HK-2 (cell line): Measurements from ENCODE around the gene PNPO.

Experiments used
- DNase-seq: peaks from one replicate; pipeline ENCODE4 v3.0.0-alpha.2; 2018; ENCODE audit not compliant: unreplicated experiment

The PNPO gene

GRCh38 chr17:47941246-47942095 is at the start of gene PNPO:
PNPO (plus strand) TSS chr17:47941571; CDS start chr17:47941676, 105 bp downstream.
- DNase-seq: peak; percentile 96

DNA sequence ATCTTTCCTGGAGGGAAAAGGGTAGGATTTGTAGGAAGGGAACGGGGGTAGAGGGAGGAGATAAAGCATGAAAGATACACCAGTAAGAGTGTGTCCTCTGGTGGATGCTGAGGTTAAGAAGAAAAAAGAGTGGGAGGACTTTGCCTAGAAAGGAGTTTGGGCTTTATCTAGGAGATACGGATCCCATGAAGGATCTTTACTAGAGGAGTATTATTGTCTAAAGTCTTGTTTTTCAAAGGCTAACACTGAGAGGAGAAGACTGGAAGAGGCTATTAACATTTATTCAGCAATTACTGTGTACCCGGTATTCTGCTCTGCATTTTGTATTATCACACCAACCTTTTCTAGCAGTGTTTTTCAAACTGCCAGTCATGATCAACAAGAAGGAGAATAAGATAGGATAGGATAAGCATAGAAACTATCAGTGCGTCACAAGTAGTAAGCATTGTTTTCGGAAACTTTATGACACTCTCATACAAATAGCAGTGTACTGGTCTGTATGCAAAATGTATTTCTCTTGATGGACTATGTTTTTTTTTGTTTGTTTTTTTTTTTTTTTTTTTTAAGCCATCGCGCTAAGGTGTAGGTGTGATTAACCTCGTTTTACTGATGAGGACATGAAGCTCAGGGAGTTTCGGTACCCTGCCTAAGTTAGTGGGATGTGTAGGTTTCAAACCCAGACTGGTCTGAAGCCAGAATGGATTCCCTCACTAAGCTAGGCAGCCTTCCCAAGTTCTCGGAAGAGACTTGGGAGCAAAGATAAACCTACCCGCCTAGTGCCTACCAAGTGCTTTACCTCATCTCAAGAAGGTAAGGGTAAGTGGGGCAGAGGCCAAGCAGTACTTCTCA is 46.6 kb upstream of the PNPO start:
- no peak for DNase-seq

DNA sequence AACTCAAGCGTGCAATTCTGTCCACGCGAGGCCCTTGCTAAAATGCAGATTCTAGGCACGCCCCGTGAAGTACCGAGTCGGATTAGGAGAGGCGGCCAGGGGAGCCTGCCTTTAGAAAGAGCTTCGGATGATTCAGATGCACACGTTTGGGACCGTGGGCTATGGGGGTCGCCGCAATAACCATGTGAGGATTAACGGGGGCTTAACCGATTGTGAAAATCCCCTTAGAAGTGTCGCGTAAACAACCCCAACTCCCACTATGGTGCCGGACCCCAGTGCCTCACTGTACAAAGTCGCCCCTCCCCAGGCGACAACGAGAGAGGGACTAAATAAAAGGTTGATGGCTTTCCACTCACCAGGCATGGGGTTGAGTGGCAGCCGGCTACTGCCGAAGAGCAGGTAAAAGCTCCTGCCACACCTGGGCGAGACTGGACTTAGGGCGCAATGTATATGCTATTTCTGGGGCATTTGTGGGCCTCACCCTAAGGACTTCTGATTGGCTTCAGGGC is 46.0 kb upstream of the PNPO start:
- DNase-seq: no peak

GRCh38 chr17:47895856-47896671 is 45.3 kb upstream of the PNPO start, which contains the start of gene SP2:
SP2 (plus strand) TSS chr17:47896236; CDS start chr17:47896287, 51 bp downstream.
- peak; percentile 100 for DNase-seq

- no peak for DNase-seq
Observed at GRCh38 chr17:47896672-47897490, 44.5 kb upstream of the PNPO start.

DNA sequence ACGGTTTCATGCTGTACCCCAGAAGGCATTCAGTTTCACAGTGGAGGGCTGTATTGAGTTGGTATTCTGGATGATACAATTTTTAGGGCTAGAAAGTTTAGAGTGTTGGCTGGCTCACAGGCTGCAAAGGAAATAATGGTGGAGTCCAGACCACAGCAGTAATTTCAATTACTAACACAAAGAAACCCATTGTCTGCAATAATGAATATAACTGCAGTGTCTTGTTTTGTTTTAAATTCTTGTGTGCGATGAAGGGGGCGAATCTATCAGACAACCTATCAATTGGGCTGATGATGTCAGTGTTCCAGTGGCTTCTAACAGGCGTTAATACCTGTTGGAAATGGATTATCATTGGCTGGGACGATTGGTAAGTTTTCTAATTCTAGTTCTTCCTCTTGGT is 43.8 kb upstream of the PNPO start:
- no peak for DNase-seq

- DNase-seq: no peak
Observed at GRCh38 chr17:47898241-47898640, 43.1 kb upstream of the PNPO start.

GRCh38 chr17:47899643-47900042 is 41.7 kb upstream of the PNPO start:
- DNase-seq: no peak

DNA sequence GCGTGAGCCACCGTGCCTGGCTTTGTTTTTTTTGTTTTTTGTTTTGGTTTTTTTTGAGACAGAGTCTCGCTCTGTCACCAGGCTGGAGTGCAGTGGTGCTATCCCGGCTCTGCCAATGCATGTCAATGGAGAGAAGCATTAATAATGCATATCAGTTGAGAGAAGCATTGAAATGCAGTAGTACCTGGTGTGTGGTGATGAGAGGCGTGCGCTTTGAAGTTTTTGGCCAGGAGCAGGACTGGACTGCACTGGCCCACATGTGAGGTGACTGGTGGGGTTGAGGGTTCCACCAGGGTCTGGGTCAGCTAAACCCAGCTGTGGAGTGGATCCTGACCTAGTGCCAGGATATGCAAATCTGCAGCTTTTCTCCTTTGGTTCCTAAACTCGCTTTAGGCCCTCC is 39.9 kb upstream of the PNPO start:
- DNase-seq: no peak

DNA sequence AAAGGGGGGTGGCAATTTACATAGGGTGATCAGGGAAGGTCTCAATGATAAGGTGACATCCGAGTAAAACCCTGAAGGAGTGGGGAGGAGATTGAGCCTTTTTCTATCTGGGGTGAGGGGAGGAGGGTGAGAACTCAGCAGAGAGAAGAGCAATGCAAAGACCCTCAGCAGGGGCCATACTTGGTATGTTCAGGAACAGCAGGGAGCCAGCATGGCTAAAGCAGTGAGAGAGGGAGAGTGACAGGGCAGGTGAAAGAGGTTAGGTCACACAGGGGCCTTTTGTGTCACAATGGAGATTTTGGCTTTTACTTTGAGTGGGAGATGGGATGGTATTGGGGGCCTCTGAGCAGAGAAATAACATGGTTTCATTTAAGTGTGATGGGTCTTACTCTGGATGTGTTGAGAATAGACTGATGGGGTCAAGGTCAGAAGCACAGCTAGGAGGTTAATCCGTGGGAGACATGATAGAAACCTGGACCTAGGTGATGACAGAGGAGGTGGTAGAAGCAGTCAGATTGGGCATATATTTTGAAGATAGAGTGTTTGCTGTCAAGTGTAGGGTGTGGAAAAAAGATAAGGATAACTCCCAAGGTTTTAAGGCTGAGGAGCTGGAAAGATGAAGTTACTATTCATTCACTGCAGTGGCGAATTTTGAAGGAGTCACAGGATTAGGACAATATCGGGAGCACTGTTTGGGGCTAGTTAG is 39.2 kb upstream of the PNPO start:
- no peak for DNase-seq

DNA sequence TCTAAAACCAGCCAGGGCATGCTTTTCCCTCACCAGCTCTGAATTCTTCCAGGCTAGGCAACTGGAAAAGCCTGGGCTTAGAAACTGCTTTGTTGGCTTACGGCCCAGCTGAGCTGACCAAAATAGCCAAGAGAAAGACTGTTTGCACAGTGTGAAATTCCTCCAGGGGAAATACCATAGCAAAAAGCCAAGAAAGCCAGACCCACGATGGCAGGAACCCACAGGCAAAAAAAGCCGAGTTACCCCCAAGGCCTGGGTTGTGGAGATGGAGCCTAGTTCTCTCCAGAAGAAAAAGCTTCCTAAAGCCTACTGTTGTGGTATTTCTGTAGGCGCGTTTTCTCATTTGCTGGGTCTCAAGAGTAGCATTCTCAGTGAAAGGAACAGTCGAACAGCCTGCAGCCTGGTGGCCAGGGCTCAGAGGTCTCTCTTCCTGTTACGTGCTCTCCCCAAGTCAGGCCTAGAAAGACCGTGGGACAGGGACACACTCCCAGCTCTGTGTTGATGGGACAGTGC is 36.1 kb upstream of the PNPO start:
- DNase-seq: no peak

- no peak for DNase-seq
Observed at GRCh38 chr17:47906443-47906842, 34.9 kb upstream of the PNPO start.

DNA sequence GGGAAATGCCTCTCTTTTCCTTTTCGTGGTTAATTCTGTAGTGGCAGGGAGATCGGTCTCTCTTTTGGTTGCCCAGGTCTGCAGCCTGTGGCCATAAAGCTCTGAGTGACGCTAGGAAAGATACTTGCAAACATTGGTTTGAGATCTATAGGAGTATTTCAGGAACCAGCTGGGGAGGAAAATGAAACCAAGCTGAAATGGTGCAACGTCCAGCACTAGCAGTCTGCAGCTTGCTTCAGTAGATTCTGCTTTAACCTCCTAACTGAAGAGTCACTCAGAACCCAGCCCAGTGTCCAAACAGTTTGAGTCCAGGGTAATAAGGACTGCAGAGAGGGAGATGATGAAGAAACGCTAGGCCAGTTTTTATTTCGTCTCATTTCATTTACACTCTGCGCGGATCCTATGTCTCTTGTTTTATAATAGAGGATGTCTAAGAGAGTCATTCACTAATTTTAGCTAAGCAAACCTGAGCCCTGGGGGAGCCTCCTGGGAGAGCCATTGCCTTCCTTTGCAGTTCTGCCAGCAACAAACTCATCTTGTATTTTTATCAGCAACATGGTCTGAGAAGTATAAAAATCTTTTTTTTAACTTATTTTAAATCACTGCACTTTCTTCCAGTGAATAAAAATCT is 33.3 kb upstream of the PNPO start:
- no peak for DNase-seq

GRCh38 chr17:47913050-47913449 is 28.3 kb upstream of the PNPO start:
- no peak for DNase-seq

DNA sequence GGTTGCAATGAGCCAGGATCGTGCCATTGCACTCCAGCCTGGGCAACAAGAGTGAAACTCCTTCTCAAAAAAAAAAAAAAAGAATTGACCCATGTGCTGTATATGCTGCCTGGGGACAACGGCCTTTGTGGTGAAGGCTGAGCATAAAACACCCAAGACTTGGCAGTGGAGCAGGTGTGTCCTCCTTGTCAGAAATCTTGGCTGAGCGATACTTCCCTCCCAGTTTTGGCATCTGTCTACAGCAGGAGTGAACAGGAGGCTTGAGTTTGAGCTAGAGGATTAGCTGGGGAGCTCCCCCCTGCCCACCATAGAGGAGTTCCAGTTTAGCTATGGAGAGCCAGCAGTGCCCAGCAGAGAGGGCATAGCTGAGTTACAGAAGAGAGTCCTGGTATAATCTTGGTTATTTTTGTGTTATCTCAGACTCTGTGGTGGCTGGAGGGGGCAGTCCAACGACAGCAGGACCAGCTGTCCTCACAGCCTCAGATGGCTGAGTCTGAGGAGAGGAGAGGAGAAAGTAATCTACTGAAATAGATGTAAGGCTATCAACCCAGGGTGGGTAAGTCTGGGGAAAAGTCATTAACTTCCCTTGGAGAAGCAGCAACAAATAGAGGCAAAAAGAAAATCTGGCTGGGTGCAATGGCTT is 26.9 kb upstream of the PNPO start:
- no peak for DNase-seq

- DNase-seq: no peak
Observed at GRCh38 chr17:47915776-47916398, 25.5 kb upstream of the PNPO start.

GRCh38 chr17:47916489-47917208 is 24.7 kb upstream of the PNPO start:
- no peak for DNase-seq

- DNase-seq: no peak
Observed at GRCh38 chr17:47917581-47917980, 23.8 kb upstream of the PNPO start.
